ENCODE data around the gene PILRA. TPM values are rescaled to one million over a fixed set of nuclear protein-coding genes. Genes with fewer than 3 reads are reported as not detected.
"Not testable (repeated sequence)": the region's sequence is repeated elsewhere in the genome, so short reads cannot be mapped to it uniquely, and the experiment has no call there.

The PILRA gene
- total RNA-seq, 4 donors from 2014 or later = 5.8 to 9.5 (median 5.9) TPM

GRCh38 chr7:100344560-100345287 is 28.6 kb upstream of the PILRA start:
- TF ChIP-seq CTCF (IDR thresholded peaks at IDR 0.05) = peak in 4 of 6 experiments; percentile 32 to 42 (median 39)
- Histone ChIP-seq H3K27ac (peak overlapping the region; percentile 68 to 88 (median 80)), H3K4me1 (peaks cover 0 to 11% (median 4%) of the 10 kb centered on the region in 4 donors), H3K36me3 (peaks cover 0 to 54% (median 0%) of the 10 kb centered on the region in 3 donors)
- H3K27me3 ChIP-seq, H3K9me3 ChIP-seq, H3K4me3 ChIP-seq: not testable (repeated sequence)
- DNase-seq = peak in 2 of 3 donors; percentile 86 to 89

- DNase-seq = peak in 2 of 3 donors; percentile 85 to 92
- peaks cover 0 to 60% (median 0%) of the 10 kb centered on the region in 3 donors for H3K36me3 ChIP-seq
- not testable (repeated sequence) for H3K4me3 ChIP-seq, H3K27me3 ChIP-seq, H3K9me3 ChIP-seq
- H3K27ac ChIP-seq = peak overlapping the region in 3 of 4 donors; percentile 43 to 68 (median 58)
- TF ChIP-seq CTCF (IDR thresholded peaks at IDR 0.05) = peak; percentile 12 to 51 (median 46)
- peaks cover 0 to 11% (median 4%) of the 10 kb centered on the region in 4 donors for H3K4me1 ChIP-seq
Measured at GRCh38 chr7:100345288-100345672, 28.0 kb upstream of the PILRA start.

- no peak for TF ChIP-seq CTCF (IDR thresholded peaks at IDR 0.05)
- TF ChIP-seq POLR2A (IDR thresholded peaks at IDR 0.05) = no peak
- H3K36me3 ChIP-seq = peaks cover 0 to 64% (median 0%) of the 10 kb centered on the region in 3 donors
- H3K4me1 ChIP-seq = peaks cover 0 to 11% (median 4%) of the 10 kb centered on the region in 4 donors
- no peak overlapping the region for H3K27ac ChIP-seq
- no peak for DNase-seq
- H3K27me3 ChIP-seq = no peaks in the 10 kb centered on the region
- no peaks in the 10 kb centered on the region for H3K9me3 ChIP-seq
- no peak overlapping the region for H3K4me3 ChIP-seq
Measured at GRCh38 chr7:100346921-100347320, 26.4 kb upstream of the PILRA start.

- DNase-seq = no peak
- Histone ChIP-seq H3K9me3 (no peaks in the 10 kb centered on the region), H3K27me3 (no peaks in the 10 kb centered on the region), H3K27ac (no peak overlapping the region), H3K4me3 (no peak overlapping the region), H3K4me1 (peaks cover 0 to 9% (median 4%) of the 10 kb centered on the region in 4 donors), H3K36me3 (peaks cover 0 to 73% (median 0%) of the 10 kb centered on the region in 3 donors)
- TF ChIP-seq POLR2A (IDR thresholded peaks at IDR 0.05) (no peak), CTCF (IDR thresholded peaks at IDR 0.05) (no peak)
Measured at GRCh38 chr7:100348805-100349204, 24.5 kb upstream of the PILRA start.

- Histone ChIP-seq H3K9me3 (no peaks in the 10 kb centered on the region), H3K36me3 (peaks cover 0 to 78% (median 0%) of the 10 kb centered on the region in 3 donors), H3K27ac (no peak overlapping the region), H3K27me3 (no peaks in the 10 kb centered on the region), H3K4me1 (peaks cover 0 to under 1% (median under 1%) of the 10 kb centered on the region in 4 donors), H3K4me3 (no peak overlapping the region)
- DNase-seq = no peak
- TF ChIP-seq CTCF (IDR thresholded peaks at IDR 0.05) (no peak), POLR2A (IDR thresholded peaks at IDR 0.05) (no peak)
Measured at GRCh38 chr7:100349757-100350156, 23.5 kb upstream of the PILRA start.
